Measurements from ENCODE around the gene TRABD2B.

- TF ChIP-seq, protein P1, sequence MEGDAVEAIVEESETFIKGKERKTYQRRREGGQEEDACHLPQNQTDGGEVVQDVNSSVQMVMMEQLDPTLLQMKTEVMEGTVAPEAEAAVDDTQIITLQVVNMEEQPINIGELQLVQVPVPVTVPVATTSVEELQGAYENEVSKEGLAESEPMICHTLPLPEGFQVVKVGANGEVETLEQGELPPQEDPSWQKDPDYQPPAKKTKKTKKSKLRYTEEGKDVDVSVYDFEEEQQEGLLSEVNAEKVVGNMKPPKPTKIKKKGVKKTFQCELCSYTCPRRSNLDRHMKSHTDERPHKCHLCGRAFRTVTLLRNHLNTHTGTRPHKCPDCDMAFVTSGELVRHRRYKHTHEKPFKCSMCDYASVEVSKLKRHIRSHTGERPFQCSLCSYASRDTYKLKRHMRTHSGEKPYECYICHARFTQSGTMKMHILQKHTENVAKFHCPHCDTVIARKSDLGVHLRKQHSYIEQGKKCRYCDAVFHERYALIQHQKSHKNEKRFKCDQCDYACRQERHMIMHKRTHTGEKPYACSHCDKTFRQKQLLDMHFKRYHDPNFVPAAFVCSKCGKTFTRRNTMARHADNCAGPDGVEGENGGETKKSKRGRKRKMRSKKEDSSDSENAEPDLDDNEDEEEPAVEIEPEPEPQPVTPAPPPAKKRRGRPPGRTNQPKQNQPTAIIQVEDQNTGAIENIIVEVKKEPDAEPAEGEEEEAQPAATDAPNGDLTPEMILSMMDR (IDR thresholded peaks at IDR 0.05) = no peak
- TF ChIP-seq POLR2A (IDR thresholded peaks at IDR 0.05) = no peak
These were observed 42.2 kb upstream of the TRABD2B start for GRCh38 chr1:48039088-48040054.
